ENCODE data around the gene CAPN14.

The CAPN14 gene

DNA sequence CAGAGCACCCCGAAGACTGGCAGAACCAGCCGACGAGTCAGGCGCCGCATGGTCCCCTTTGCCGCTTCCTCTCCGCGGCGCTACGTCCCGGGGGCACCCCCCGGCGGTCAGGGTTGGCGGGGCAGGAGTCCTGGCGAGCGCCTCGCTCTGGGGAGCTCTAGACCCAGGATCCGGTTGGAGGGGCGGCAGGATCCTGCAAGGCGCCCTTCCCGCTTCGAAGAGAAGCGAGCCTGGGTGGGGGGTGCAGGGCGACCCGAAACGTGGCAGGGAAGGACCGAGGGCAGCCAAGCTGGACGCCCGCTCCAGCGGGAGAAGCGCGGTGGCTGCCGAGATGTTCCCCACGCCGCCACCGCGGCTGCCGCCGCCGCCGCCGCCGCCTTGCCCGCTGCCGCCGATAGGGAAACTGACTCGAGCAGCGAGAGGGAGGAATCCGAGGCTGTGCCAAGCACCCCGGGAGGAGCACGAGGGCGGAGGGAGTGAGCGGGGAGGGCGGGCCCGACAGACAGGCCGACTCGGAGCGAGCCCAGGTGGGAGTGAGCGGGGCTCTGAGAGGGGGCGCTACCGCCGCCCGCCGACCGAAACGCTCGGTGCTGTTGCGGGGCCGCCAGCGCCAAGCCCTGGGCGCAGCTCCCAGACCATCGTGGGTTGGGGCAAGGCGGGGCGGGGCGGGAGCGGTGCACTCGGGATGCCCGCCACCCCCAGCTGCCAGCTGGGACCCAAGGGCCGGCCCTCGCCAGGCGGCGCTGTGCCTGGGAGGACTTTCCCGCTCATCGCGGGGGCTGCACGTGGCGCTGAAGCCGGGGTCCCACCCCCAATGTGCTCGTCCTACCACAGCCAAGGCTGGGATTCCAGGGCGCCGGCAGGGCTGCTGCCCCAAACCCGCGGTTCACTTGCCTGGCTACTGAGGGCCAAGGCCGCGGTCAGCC, 79.0 kb downstream of the CAPN14 start, which contains the start of gene GALNT14:
Gene GALNT14 (minus strand): TSS at position 404 of the 926 bp plus-strand sequence. CDS start 354 bp downstream, at position 50.
- no peak for TF ChIP-seq CREB1 (IDR thresholded peaks at IDR 0.05; ENCODE audit: low read depth)
- TF ChIP-seq, protein P1, sequence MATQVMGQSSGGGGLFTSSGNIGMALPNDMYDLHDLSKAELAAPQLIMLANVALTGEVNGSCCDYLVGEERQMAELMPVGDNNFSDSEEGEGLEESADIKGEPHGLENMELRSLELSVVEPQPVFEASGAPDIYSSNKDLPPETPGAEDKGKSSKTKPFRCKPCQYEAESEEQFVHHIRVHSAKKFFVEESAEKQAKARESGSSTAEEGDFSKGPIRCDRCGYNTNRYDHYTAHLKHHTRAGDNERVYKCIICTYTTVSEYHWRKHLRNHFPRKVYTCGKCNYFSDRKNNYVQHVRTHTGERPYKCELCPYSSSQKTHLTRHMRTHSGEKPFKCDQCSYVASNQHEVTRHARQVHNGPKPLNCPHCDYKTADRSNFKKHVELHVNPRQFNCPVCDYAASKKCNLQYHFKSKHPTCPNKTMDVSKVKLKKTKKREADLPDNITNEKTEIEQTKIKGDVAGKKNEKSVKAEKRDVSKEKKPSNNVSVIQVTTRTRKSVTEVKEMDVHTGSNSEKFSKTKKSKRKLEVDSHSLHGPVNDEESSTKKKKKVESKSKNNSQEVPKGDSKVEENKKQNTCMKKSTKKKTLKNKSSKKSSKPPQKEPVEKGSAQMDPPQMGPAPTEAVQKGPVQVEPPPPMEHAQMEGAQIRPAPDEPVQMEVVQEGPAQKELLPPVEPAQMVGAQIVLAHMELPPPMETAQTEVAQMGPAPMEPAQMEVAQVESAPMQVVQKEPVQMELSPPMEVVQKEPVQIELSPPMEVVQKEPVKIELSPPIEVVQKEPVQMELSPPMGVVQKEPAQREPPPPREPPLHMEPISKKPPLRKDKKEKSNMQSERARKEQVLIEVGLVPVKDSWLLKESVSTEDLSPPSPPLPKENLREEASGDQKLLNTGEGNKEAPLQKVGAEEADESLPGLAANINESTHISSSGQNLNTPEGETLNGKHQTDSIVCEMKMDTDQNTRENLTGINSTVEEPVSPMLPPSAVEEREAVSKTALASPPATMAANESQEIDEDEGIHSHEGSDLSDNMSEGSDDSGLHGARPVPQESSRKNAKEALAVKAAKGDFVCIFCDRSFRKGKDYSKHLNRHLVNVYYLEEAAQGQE (IDR thresholded peaks at IDR 0.05; ENCODE audit: low read depth): no peak
- TF ChIP-seq ZBTB7A (IDR thresholded peaks at IDR 0.05; ENCODE audit: low read depth): no peak
- TF ChIP-seq TCF12 (IDR thresholded peaks at IDR 0.05; ENCODE audit: low read depth): no peak
- TF ChIP-seq EP300 (IDR thresholded peaks at IDR 0.05; ENCODE audit: borderline replicate concordance): no peak
- TF ChIP-seq, protein P2, sequence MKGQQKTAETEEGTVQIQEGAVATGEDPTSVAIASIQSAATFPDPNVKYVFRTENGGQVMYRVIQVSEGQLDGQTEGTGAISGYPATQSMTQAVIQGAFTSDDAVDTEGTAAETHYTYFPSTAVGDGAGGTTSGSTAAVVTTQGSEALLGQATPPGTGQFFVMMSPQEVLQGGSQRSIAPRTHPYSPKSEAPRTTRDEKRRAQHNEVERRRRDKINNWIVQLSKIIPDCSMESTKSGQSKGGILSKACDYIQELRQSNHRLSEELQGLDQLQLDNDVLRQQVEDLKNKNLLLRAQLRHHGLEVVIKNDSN (IDR thresholded peaks at IDR 0.05): no peak
- peak; percentile 5; the same call in 1 of the 2 replicates for TF ChIP-seq RAD21 (IDR thresholded peaks at IDR 0.05; ENCODE audit: low read depth)
- TF ChIP-seq CEBPB (IDR thresholded peaks at IDR 0.05): no peak
- no peak for TF ChIP-seq TAF1 (IDR thresholded peaks at IDR 0.05; ENCODE audit: low read depth)
- TF ChIP-seq FOXM1 (IDR thresholded peaks at IDR 0.05; ENCODE audit: borderline replicate concordance, low read depth): no peak
- TF ChIP-seq TEAD4 (IDR thresholded peaks at IDR 0.05): no peak
- TF ChIP-seq YY1 (IDR thresholded peaks at IDR 0.05; ENCODE audit: low read depth): no peak
- TF ChIP-seq NFIC (IDR thresholded peaks at IDR 0.05): no peak
- TF ChIP-seq, protein P3, sequence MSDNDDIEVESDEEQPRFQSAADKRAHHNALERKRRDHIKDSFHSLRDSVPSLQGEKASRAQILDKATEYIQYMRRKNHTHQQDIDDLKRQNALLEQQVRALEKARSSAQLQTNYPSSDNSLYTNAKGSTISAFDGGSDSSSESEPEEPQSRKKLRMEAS (IDR thresholded peaks at IDR 0.05): peak; percentile 50; the same call in 1 of the 2 replicates
- TF ChIP-seq EGR1 (IDR thresholded peaks at IDR 0.05): no peak

DNA sequence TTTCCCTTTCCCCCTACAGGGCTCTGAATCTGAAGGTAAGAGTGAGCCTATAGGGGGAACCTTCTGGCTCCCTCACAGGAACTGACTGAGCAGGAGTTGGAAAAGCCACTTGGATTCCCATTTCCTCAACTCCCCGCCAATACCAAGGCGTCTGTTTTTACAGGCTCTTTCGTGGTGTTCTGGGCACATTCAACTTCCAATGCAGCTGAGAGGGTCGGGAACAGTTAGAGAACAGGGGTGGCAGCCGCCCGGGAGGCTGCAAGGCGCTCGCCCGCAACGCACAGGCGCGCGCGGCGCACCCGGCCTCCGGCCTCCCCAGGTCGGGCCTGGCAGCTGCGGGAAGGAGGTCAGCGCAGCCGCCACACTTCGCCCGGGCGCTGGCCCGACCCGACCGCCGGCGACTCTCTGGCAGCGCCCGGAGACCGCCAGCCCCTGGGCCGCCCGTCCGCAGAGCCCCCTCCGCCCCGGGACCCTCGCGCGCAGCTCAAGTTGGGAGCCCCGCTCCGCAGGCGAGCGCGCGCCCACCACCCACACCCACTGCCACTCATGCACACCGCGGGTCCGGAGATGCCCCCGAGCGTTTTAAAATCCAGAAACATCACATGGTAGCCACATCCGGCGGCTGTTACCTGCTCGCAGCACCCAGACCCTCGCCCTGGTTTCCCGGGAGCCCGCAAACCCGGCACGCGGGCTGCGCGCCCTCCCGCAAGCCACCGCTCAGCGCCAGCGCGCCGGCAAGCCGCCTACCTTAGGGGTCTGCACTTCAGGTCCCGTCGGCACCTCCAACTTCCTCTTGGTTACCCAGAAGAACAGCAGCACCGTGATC, 79.9 kb downstream of the CAPN14 start:
- TF ChIP-seq TEAD4 (IDR thresholded peaks at IDR 0.05) (no peak), TCF12 (IDR thresholded peaks at IDR 0.05; ENCODE audit: low read depth) (no peak), YY1 (IDR thresholded peaks at IDR 0.05; ENCODE audit: low read depth) (no peak), ZBTB7A (IDR thresholded peaks at IDR 0.05; ENCODE audit: low read depth) (no peak), TAF1 (IDR thresholded peaks at IDR 0.05; ENCODE audit: low read depth) (no peak), FOXM1 (IDR thresholded peaks at IDR 0.05; ENCODE audit: borderline replicate concordance, low read depth) (no peak), EGR1 (IDR thresholded peaks at IDR 0.05) (no peak), NFIC (IDR thresholded peaks at IDR 0.05) (no peak)
- TF ChIP-seq, protein P1 (IDR thresholded peaks at IDR 0.05; ENCODE audit: low read depth): no peak
- TF ChIP-seq, protein P3 (IDR thresholded peaks at IDR 0.05): no peak
- TF ChIP-seq, protein P2 (IDR thresholded peaks at IDR 0.05): no peak

DNA sequence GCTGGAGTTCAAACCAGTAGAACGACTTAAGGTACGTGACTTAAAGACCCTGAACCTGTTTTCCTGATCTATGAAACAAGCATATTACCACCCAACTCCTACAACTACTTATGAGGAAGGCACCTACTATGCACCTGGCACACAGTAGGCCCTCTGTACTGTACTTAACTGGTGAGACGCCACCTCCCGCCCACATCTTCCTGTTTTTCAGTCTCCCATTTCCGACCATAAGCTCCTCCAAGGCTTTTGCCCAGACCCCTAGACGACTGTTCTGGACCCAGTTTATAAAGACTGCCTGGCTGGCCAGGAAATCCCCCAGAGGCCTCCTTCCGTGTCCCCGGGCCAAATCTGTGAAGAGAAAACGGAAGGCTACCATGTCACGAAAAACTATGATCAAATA, 80.6 kb downstream of the CAPN14 start:
- TF ChIP-seq RAD21 (IDR thresholded peaks at IDR 0.05; ENCODE audit: low read depth): no peak
- no peak for TF ChIP-seq EP300 (IDR thresholded peaks at IDR 0.05; ENCODE audit: borderline replicate concordance)
- TF ChIP-seq, protein P1 (IDR thresholded peaks at IDR 0.05; ENCODE audit: low read depth): no peak

Measured in Ishikawa (cell line).